GM12878 (cell line): ENCODE results near the gene GALNS. TPM values are rescaled to one million over a fixed set of nuclear protein-coding genes. Genes with fewer than 3 reads are reported as not detected.

Experiments
- ATAC-seq: fragments of 200-7000 bp; cut with Tn5 transposase; 3 replicates; pipeline ENCODE4 v1.9.1; 2020; ENCODE audit warnings: mild to moderate bottlenecking, moderate library complexity
- BruUV-seq: library from RNA; stranded (reverse); fragments of 400-500 nt; replicated peaks from 2 replicates; lab custom pipeline; 2021; lab: Mats Ljungman, UMichigan
- CTCF ChIA-PET: fragments of 300-600 bp; sonication (Branson Sonifier 250); formaldehyde crosslinking; extraction: SDS; loops from one replicate; lab custom pipeline; 2021; ENCODE audit warnings: inconsistent platforms; lab: Yijun Ruan, JAX
- POLR2A ChIA-PET: fragments of 350-600 bp; formaldehyde crosslinking; extraction: SDS; loops from one replicate; lab custom pipeline; 2021; ENCODE audit warnings: inconsistent platforms; lab: Charles Lee
- RAD21 ChIA-PET: fragments of 300-600 bp; sonication (Branson Sonifier 250); formaldehyde crosslinking; loops from one replicate; lab custom pipeline; 2023; ENCODE audit warnings: antibody characterized with exemption; ENCODE audit not compliant: unreplicated experiment; lab: Charles Lee
- SMC1A ChIA-PET: fragments of 300-600 bp; sonication (Branson Sonifier 250); formaldehyde crosslinking; loops from one replicate; lab custom pipeline; 2023; ENCODE audit not compliant: unreplicated experiment, uncharacterized antibody; lab: Charles Lee
- DNase-seq: peaks from one replicate; pipeline ENCODE4 v3.0.0-alpha.2; 2011; ENCODE audit warnings: low read depth, low spot score
- FAIRE-seq: peaks from 3 replicates; lab custom pipeline; 2011; peaks lifted over from hg19 to GRCh38; lab: Jason Lieb, UNC
- H2AFZ ChIP-seq: 2 replicates; pipeline ENCODE4 v1.6.0; 2011; ENCODE audit warnings: low read depth, low read length, control low read depth; ENCODE audit not compliant: control insufficient read depth
- H3K27ac ChIP-seq: 2 replicates; pipeline ENCODE4 v1.5.1; 2011; ENCODE audit warnings: control low read depth; ENCODE audit not compliant: control insufficient read depth, insufficient read depth
- H3K27me3 ChIP-seq, 2 experiments: replicated peaks in 1 of 2; 2 replicates each; pipeline versions ENCODE4 v1.6.0 to v1.6.1; 2011; ENCODE audit warnings: low read length in 1 of 2; ENCODE audit not compliant: control insufficient read depth in 2 of 2, insufficient read depth in 2 of 2
- H3K36me3 ChIP-seq, 2 experiments: 2 replicates each; pipeline ENCODE4 v1.5.1; 2011; ENCODE audit warnings: low read length in 1 of 2; ENCODE audit not compliant: control insufficient read depth in 2 of 2, insufficient read depth in 2 of 2
- H3K4me1 ChIP-seq: 2 replicates; pipeline ENCODE4 v1.6.1; 2011; ENCODE audit warnings: mild to moderate bottlenecking, low read length, moderate library complexity, mixed read lengths; ENCODE audit not compliant: control insufficient read depth, insufficient read depth
- H3K4me2 ChIP-seq: 2 replicates; pipeline ENCODE4 v1.6.0; 2011; ENCODE audit warnings: control low read depth; ENCODE audit not compliant: control insufficient read depth, insufficient read depth
- H3K4me3 ChIP-seq: fragments of 200-600 bp; sonication (generic); 2 replicates; pipeline ENCODE4 v1.5.1; 2016
- H3K79me2 ChIP-seq: 2 replicates; pipeline ENCODE4 v1.6.0; 2011; ENCODE audit warnings: low read length; ENCODE audit not compliant: control insufficient read depth, insufficient read depth
- H3K9ac ChIP-seq: 2 replicates; pipeline ENCODE4 v1.8.0; 2011; ENCODE audit warnings: low read length, control low read depth, mixed read lengths; ENCODE audit not compliant: control insufficient read depth, insufficient read depth
- H3K9me3 ChIP-seq: replicated peaks from 3 replicates; pipeline ENCODE4 v1.5.1; 2011; ENCODE audit warnings: mild to moderate bottlenecking, low read length; ENCODE audit not compliant: control insufficient read depth, insufficient read depth
- H4K20me1 ChIP-seq: 2 replicates; pipeline ENCODE4 v1.6.0; 2011; ENCODE audit not compliant: control insufficient read depth, insufficient read depth
- ASH2L ChIP-seq: fragments of 300-600, 200-600 bp; sonication (generic); IDR thresholded peaks from 2 replicates; pipeline ENCODE4 v1.6.1; 2017; ENCODE audit warnings: low read depth, mild to moderate bottlenecking, borderline replicate concordance
- CBX3 ChIP-seq: fragments of 200-600 bp; sonication (generic); IDR thresholded peaks from 2 replicates; pipeline ENCODE4 v1.6.1; 2016; ENCODE audit warnings: low read depth, borderline replicate concordance
- IKZF2 ChIP-seq, 2 experiments: fragments of 450-650 bp; IDR thresholded peaks; 2 replicates each; pipeline ENCODE4 v1.6.1; 2017; ENCODE audit warnings: mild to moderate bottlenecking in 2 of 2, moderate library complexity in 2 of 2
- KAT2A ChIP-seq: conservative IDR thresholded peaks from 2 replicates; pipeline ENCODE4 v1.6.1; 2011; ENCODE audit warnings: low read depth, low read length; ENCODE audit not compliant: control insufficient read depth
- NFXL1 ChIP-seq: fragments of 450-650 bp; IDR thresholded peaks from 2 replicates; pipeline ENCODE4 v1.6.1; 2017; ENCODE audit warnings: antibody characterized with exemption, mild to moderate bottlenecking, borderline replicate concordance
- PAX8 ChIP-seq: fragments of 450-650 bp; IDR thresholded peaks from 2 replicates; pipeline ENCODE4 v1.6.1; 2017; ENCODE audit warnings: mild to moderate bottlenecking, moderate library complexity
- SREBF2 ChIP-seq: IDR thresholded peaks from 2 replicates; pipeline ENCODE4 v1.6.1; 2012; ENCODE audit warnings: mild to moderate bottlenecking, low read length
- TAF1 ChIP-seq: IDR thresholded peaks from 2 replicates; pipeline ENCODE4 v1.6.1; 2011; ENCODE audit warnings: mild to moderate bottlenecking, low read depth, low read length, borderline replicate concordance
- TCF7 ChIP-seq: IDR thresholded peaks from 2 replicates; pipeline ENCODE4 v1.6.1; 2014; ENCODE audit warnings: antibody characterized with exemption, borderline replicate concordance
- WGBS: methylation state at CpG from one replicate; pipeline ENCODE4 v1.1.6; 2016; ENCODE audit warnings: low lambda C conversion rate; ENCODE audit not compliant: insufficient replicate concordance, insufficient coverage; ENCODE audit errors: missing lambda C conversion rate; 5-methylcytosine and 5-hydroxymethylcytosine counted together
- in situ Hi-C: fragments of 300-500 bp; cut with MboI; formaldehyde crosslinking; loops from 9 replicates; pipeline ENCODE4 v1.14.3; 2018; ENCODE audit warnings: mixed read lengths
- intact Hi-C: fragments of 100-400 bp; cut with micrococcal nuclease; formaldehyde crosslinking; loops from one replicate; pipeline ENCODE4 v1.14.2; 2022; ENCODE audit not compliant: unreplicated experiment
- polyA plus RNA-seq, 11 experiments: library from polyadenylated mRNA; depleted of rRNA in 4 of 11; unstranded in 6 of 11; stranded (reverse) in 5 of 11; fragments of >200 nt; fragmentation: Nextera tagmentation in 4 of 11; fragmentation: Illumina TruSeq in 1 of 11; extraction: Ambion mirVana in 4 of 11; extraction: Trizol in 1 of 11; gene quantifications; 1 replicate in 1 of 11; 2 replicates in 10 of 11; pipeline versions ENCODE4 v1.2.1 to v1.2.3, GENCODE V29; 2011 to 2016; ENCODE audit warnings: inconsistent platforms in 2 of 11, missing spikeins in 2 of 11, low read depth in 1 of 11
- total RNA-seq, 4 experiments: library from RNA; depleted of rRNA in 3 of 4; stranded (reverse); fragments of >200 nt in 3 of 4; fragmentation: Illumina TruSeq in 1 of 4; extraction: Trizol in 1 of 4; gene quantifications; 2 replicates each; pipeline versions ENCODE4 v1.2.1 to v1.2.3, GENCODE V29; 2013 to 2021
- TF ChIP-seq, protein P1 (sequence below): fragments of 450-650 bp; IDR thresholded peaks from 2 replicates; pipeline ENCODE4 v1.6.1; 2017; ENCODE audit warnings: mild to moderate bottlenecking
- TF ChIP-seq, protein P2 (sequence below): IDR thresholded peaks from 2 replicates; pipeline ENCODE4 v1.6.1; 2012; ENCODE audit warnings: mild to moderate bottlenecking, low read depth, low read length

The GALNS gene
- total and polyA plus RNA-seq, 10 of the 15 experiments (the other 5 are each of a cell fraction or from before 2014, with no cell fraction given), result 0.37 to 12.4 (median 5.3) TPM

DNA sequence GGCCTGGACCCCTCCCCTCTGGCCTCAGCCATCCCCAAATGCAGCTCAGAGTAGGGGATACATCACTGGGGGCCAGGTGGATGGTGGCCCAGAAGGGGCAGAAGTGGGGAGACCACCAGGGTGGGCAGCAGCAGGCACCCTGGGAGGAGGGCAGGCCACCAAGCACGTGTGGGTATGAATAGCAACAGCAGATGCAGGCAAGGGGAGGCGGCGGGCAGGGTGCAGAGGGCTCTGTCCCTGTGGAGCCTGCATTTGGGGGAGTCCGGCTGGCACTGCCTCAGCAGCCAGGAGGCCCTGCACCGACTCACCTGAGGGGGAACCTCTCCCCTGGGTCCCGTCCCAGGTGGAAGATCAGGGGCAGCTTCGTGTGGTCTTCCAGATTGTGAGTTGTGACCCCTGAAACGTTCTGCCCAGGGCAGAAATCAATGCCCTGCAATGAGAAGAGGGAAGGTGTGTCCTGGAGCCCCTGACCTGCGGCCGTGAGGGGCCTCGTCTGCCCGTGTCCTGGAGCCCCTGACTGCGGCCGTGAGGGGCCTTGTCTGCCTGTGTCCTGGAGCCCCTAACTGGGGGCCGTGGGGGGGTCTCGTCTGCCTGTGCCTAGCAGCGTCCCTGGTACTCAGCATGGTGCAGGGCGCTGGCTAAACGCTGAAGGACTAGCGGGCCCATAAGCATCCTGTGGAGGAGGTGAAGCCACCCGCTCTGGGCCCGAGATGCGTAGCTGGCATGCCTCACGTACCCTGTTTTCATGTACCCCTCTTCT, 34.3 kb downstream of the GALNS start:
- ChIA-PET CTCF (no interaction called here), SMC1A (no interaction called here), POLR2A (no interaction called here), RAD21 (no interaction called here)
- 65% methylated on average over 24 of the region's 24 CpGs for WGBS
- Histone ChIP-seq H3K27ac (no peak overlapping the region), H4K20me1 (no peaks in the 10 kb centered on the region), H3K4me1 (no peaks in the 10 kb centered on the region), H3K9ac (no peak overlapping the region), H3K4me2 (no peak overlapping the region), H3K27me3 (no peaks in the 10 kb centered on the region), H3K9me3 (no peaks in the 10 kb centered on the region), H3K79me2 (no peaks in the 10 kb centered on the region), H2AFZ (no peak overlapping the region), H3K4me3 (no peak overlapping the region), H3K36me3 (no peaks in the 10 kb centered on the region)
- no peak for TF ChIP-seq CBX3
- no peak for TF ChIP-seq SREBF2
- no peak for TF ChIP-seq TCF7
- TF ChIP-seq NFXL1, result no peak
- TF ChIP-seq ASH2L, result no peak
- no peak for TF ChIP-seq IKZF2 (IDR thresholded peaks at IDR 0.05)
- no peak for TF ChIP-seq TAF1
- TF ChIP-seq, protein P1, sequence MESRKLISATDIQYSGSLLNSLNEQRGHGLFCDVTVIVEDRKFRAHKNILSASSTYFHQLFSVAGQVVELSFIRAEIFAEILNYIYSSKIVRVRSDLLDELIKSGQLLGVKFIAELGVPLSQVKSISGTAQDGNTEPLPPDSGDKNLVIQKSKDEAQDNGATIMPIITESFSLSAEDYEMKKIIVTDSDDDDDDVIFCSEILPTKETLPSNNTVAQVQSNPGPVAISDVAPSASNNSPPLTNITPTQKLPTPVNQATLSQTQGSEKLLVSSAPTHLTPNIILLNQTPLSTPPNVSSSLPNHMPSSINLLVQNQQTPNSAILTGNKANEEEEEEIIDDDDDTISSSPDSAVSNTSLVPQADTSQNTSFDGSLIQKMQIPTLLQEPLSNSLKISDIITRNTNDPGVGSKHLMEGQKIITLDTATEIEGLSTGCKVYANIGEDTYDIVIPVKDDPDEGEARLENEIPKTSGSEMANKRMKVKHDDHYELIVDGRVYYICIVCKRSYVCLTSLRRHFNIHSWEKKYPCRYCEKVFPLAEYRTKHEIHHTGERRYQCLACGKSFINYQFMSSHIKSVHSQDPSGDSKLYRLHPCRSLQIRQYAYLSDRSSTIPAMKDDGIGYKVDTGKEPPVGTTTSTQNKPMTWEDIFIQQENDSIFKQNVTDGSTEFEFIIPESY, result no peak
- TF ChIP-seq KAT2A, result no peak
- no peak for TF ChIP-seq PAX8
- TF ChIP-seq, protein P2, sequence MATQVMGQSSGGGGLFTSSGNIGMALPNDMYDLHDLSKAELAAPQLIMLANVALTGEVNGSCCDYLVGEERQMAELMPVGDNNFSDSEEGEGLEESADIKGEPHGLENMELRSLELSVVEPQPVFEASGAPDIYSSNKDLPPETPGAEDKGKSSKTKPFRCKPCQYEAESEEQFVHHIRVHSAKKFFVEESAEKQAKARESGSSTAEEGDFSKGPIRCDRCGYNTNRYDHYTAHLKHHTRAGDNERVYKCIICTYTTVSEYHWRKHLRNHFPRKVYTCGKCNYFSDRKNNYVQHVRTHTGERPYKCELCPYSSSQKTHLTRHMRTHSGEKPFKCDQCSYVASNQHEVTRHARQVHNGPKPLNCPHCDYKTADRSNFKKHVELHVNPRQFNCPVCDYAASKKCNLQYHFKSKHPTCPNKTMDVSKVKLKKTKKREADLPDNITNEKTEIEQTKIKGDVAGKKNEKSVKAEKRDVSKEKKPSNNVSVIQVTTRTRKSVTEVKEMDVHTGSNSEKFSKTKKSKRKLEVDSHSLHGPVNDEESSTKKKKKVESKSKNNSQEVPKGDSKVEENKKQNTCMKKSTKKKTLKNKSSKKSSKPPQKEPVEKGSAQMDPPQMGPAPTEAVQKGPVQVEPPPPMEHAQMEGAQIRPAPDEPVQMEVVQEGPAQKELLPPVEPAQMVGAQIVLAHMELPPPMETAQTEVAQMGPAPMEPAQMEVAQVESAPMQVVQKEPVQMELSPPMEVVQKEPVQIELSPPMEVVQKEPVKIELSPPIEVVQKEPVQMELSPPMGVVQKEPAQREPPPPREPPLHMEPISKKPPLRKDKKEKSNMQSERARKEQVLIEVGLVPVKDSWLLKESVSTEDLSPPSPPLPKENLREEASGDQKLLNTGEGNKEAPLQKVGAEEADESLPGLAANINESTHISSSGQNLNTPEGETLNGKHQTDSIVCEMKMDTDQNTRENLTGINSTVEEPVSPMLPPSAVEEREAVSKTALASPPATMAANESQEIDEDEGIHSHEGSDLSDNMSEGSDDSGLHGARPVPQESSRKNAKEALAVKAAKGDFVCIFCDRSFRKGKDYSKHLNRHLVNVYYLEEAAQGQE, result no peak
- ATAC-seq, result no peak
- DNase-seq, result no peak
- intact Hi-C loops (no loop called here), in situ Hi-C loops (loop anchor here (5.0 kb wide), 1 partner anchor 345 kb away; no protein-coding TSS in a partner anchor)
- no peak for FAIRE-seq
- BruUV-seq, result no TSS peak
